GM18526 (cell line): Measurements from ENCODE around the gene KRTAP6-3.

Experiments used
- POLR2A ChIP-seq: IDR thresholded peaks from 3 replicates; pipeline ENCODE4 v1.6.1; 2011; ENCODE audit not compliant: insufficient read length; ENCODE audit errors: extremely low read depth

Gene KRTAP6-3

GRCh38 chr21:30613836-30614235 is 21.6 kb downstream of the KRTAP6-3 start, which contains the start of gene KRTAP6-1:
KRTAP6-1 (minus strand) TSS chr21:30613930; CDS start chr21:30613904, 26 bp downstream.
- no peak for TF ChIP-seq POLR2A

GRCh38 chr21:30615199-30615598 is 23.0 kb downstream of the KRTAP6-3 start:
- TF ChIP-seq POLR2A: no peak

- TF ChIP-seq POLR2A: no peak
Measured at GRCh38 chr21:30616125-30616524, 23.9 kb downstream of the KRTAP6-3 start, which contains the start of gene KRTAP20-1. KRTAP20-1 (plus strand) TSS chr21:30616425; CDS start chr21:30616455, 30 bp downstream.

GRCh38 chr21:30620080-30620479 is 27.8 kb downstream of the KRTAP6-3 start:
- no peak for TF ChIP-seq POLR2A

- TF ChIP-seq POLR2A: no peak
Measured at GRCh38 chr21:30620522-30620921, 28.3 kb downstream of the KRTAP6-3 start, which contains the start of gene KRTAP20-4. KRTAP20-4 (plus strand) TSS chr21:30620627.

- no peak for TF ChIP-seq POLR2A
Measured at GRCh38 chr21:30623362-30623761, 31.1 kb downstream of the KRTAP6-3 start.

- TF ChIP-seq POLR2A: no peak
Measured at GRCh38 chr21:30625449-30626165, 33.4 kb downstream of the KRTAP6-3 start.

- TF ChIP-seq POLR2A: no peak
Measured at GRCh38 chr21:30628109-30628508, 35.9 kb downstream of the KRTAP6-3 start.

GRCh38 chr21:30629200-30629599 is 37.0 kb downstream of the KRTAP6-3 start:
- TF ChIP-seq POLR2A: no peak

GRCh38 chr21:30634906-30635305 is 42.7 kb downstream of the KRTAP6-3 start, which contains the start of gene KRTAP20-2:
KRTAP20-2 (plus strand) TSS chr21:30635206; CDS start chr21:30635264, 58 bp downstream.
- no peak for TF ChIP-seq POLR2A

GRCh38 chr21:30638686-30639085 is 46.4 kb downstream of the KRTAP6-3 start:
- no peak for TF ChIP-seq POLR2A

GRCh38 chr21:30642564-30642963 is 50.3 kb downstream of the KRTAP6-3 start, which contains the start of gene KRTAP20-3:
KRTAP20-3 (plus strand) TSS chr21:30642864.
- TF ChIP-seq POLR2A: no peak
